Testis (tissue), 2 donors: Measurements from ENCODE around the gene PAK5.
"Not testable (repeated sequence)": the region's sequence is repeated elsewhere in the genome, so short reads cannot be mapped to it uniquely, and the experiment has no call there.

Experiments
- CTCF ChIP-seq, 3 experiments: fragments of 450-650 bp in 2 of 3; fragments of 200-600 bp in 1 of 3; sonication (generic) in 1 of 3; IDR thresholded peaks; one replicate each; pipeline ENCODE4 v1.5.1; 2016 to 2019; ENCODE audit warnings: antibody characterized with exemption in 3 of 3, mild to moderate bottlenecking in 2 of 3, moderate library complexity in 1 of 3
- POLR2A ChIP-seq: fragments of 450-650 bp; IDR thresholded peaks from one replicate; pipeline ENCODE4 v1.6.1; 2017; ENCODE audit warnings: antibody characterized with exemption, mild to moderate bottlenecking, moderate library complexity

- not testable (repeated sequence) for TF ChIP-seq CTCF (IDR thresholded peaks at IDR 0.05); POLR2A
Measured at GRCh38 chr20:9641499-9642000, 197.3 kb downstream of the PAK5 start.
